ENCODE results near the gene YDJC. TPM values are rescaled to one million over a fixed set of nuclear protein-coding genes. Genes with fewer than 3 reads are reported as not detected.
"Not testable (repeated sequence)": the region's sequence is repeated elsewhere in the genome, so short reads cannot be mapped to it uniquely, and the experiment has no call there.

The YDJC gene
- total RNA-seq, 1 donor from 2014 or later, result 4.5 TPM

DNA sequence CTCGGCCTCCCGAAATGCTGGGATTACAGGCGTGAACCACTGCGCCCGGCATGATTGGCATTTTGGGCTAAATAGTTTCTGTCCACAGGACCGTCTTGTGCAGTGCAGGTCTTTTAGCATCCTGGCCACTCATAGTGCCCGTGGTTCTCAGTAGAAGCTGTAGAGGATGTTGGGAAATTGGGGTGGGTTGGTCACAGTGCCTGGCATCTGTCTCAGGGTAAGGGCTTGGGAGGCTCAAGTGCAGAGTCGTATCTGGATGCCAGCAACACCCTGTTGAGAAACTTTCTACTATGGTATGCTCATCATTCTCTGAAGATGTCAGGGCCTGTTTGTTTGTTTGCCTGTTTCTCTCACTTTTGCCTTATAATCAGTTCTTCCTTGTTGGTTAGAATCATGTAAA lies 40.4 kb downstream of the YDJC start:
- Histone ChIP-seq H3K27ac (replicated peaks) (no peak overlapping the region), H3K9me3 (replicated peaks) (no peaks in the 10 kb centered on the region), H3K4me1 (peaks cover 73% of the 10 kb centered on the region), H3K4me3 (no peak overlapping the region), H3K27me3 (ENCODE audit: low read depth) (no peaks in the 10 kb centered on the region), H3K36me3 (peaks cover 18% of the 10 kb centered on the region)
- DNase-seq, result no peak
- TF ChIP-seq, protein P1, sequence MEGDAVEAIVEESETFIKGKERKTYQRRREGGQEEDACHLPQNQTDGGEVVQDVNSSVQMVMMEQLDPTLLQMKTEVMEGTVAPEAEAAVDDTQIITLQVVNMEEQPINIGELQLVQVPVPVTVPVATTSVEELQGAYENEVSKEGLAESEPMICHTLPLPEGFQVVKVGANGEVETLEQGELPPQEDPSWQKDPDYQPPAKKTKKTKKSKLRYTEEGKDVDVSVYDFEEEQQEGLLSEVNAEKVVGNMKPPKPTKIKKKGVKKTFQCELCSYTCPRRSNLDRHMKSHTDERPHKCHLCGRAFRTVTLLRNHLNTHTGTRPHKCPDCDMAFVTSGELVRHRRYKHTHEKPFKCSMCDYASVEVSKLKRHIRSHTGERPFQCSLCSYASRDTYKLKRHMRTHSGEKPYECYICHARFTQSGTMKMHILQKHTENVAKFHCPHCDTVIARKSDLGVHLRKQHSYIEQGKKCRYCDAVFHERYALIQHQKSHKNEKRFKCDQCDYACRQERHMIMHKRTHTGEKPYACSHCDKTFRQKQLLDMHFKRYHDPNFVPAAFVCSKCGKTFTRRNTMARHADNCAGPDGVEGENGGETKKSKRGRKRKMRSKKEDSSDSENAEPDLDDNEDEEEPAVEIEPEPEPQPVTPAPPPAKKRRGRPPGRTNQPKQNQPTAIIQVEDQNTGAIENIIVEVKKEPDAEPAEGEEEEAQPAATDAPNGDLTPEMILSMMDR (IDR thresholded peaks at IDR 0.05; ENCODE audit: borderline replicate concordance), result no peak
- intact Hi-C loops (cut with micrococcal nuclease), result no loop called here

DNA sequence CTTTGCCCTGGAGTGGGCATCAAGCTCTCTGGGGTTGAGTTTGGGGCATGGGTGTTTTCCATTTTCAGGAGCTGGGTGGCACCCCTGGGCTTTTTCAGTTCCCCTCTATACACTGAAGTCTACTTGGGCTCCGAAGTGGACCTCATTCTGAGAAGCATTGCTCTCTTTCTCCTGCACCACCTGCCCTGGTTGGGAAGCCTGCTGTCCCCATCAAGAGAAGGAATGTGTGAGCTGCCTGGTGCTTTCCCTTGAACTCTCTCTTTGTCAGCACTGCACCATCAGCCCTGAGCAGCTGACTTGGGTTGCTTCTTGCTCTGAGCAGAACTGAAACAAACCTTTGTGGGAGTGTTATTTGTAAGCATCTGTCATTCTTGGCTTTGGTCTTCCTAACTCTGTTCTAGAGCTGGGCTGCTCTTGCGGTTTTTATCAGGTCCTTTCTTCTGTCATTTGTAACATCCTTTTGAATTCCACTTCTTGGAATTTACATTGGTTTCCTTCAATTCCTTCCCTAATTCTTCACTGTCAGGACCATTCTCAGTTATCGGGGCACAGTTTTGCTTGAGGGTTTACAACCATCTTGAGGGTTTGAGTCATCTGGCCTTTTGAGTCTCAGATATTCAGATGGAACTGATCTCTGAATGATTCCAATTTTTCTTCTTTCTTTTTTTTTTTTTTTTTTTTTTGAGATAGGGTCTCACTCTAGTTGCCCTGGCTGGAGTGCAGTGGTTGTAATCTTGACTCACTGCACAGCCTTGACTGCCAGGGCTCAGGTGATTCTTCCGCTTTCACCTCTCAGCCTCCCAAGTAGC lies 41.8 kb downstream of the YDJC start:
- TF ChIP-seq, protein P1 (IDR thresholded peaks at IDR 0.05; ENCODE audit: borderline replicate concordance), result no peak
- H3K36me3 ChIP-seq, result peaks cover 4% of the 10 kb centered on the region
- no peak overlapping the region for H3K4me3 ChIP-seq
- intact Hi-C loops (cut with micrococcal nuclease), result no loop called here
- H3K4me1 ChIP-seq, result peaks cover 68% of the 10 kb centered on the region
- no peaks in the 10 kb centered on the region for H3K9me3 ChIP-seq (replicated peaks)
- DNase-seq, result no peak
- no peak overlapping the region for H3K27ac ChIP-seq (replicated peaks)
- no peaks in the 10 kb centered on the region for H3K27me3 ChIP-seq (ENCODE audit: low read depth)

DNA sequence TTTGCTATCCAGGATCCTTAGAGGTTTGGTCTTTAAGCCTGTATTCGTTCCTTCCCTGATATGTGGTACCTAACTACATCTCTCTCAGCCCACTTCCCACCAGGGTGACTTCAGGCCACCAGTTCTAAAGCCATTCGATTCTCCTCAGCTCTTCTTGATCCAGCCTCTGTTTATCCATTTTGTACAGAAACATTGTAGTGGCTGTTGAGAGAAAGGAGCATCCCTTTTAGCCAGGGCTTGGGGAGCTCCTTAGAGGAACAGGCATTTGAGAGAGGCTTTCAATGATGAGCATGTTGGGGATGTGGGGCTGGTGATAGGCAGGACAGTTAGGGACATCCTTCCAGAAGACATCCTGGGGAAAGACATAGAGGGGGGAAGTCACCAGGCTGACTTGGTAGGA lies 44.4 kb downstream of the YDJC start:
- intact Hi-C loops (cut with micrococcal nuclease), result no loop called here
- H3K4me3 ChIP-seq, result no peak overlapping the region
- H3K27me3 ChIP-seq (ENCODE audit: low read depth), result no peaks in the 10 kb centered on the region
- TF ChIP-seq, protein P1 (IDR thresholded peaks at IDR 0.05; ENCODE audit: borderline replicate concordance), result no peak
- DNase-seq, result no peak
- peaks cover 64% of the 10 kb centered on the region for H3K4me1 ChIP-seq
- no peaks in the 10 kb centered on the region for H3K9me3 ChIP-seq (replicated peaks)
- no peaks in the 10 kb centered on the region for H3K36me3 ChIP-seq
- H3K27ac ChIP-seq (replicated peaks), result no peak overlapping the region

DNA sequence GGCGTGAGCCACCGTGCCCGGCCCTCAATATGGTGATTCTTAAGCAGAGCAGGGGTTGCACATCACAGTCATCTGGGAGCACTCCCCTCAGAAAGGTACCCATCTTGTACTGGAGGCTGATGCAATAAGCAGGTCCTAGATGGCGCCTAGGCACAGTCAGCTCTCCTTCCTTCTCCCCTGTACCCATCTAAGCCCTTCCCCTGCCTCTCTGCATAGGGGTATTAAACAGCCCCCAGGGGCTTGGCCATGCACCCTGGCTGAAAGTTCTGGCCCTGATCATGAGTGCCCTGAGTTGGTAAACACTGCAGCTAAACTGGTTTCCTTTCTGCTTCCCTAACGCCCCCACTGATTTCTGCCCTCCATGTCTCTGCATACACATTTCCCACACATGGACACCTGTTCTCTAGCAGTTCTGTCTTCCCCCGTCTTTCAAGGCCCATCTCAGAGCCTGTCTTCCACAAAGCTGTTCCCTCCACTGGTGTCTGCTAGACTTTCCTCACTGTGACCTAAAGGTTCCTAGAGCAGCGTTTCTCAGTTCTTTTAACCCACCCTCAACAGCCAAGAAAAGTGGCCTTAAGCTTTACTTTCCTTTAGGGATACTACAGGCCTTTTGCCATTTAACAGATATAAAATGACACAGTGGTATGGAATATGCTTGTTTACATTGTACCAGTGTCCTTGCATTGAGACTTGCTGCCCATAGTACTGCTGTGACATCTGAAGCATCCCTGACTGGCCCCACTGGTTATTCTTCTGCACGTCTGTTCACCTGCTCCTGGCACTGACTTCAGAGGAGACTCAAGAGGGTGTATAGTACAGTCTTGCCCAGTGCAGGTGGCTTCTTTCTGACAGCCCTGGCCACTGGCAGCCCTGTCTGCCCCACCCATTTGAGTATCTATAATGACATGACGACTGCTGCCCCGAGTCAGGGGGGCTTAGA lies 46.8 kb downstream of the YDJC start:
- no peak overlapping the region for H3K4me3 ChIP-seq
- TF ChIP-seq, protein P1 (IDR thresholded peaks at IDR 0.05; ENCODE audit: borderline replicate concordance), result no peak
- H3K27ac ChIP-seq (replicated peaks), result no peak overlapping the region
- no peak for DNase-seq
- no peaks in the 10 kb centered on the region for H3K27me3 ChIP-seq (ENCODE audit: low read depth)
- H3K36me3 ChIP-seq, result no peaks in the 10 kb centered on the region
- peaks cover 64% of the 10 kb centered on the region for H3K4me1 ChIP-seq
- intact Hi-C loops (cut with micrococcal nuclease), result no loop called here
- no peaks in the 10 kb centered on the region for H3K9me3 ChIP-seq (replicated peaks)

DNA sequence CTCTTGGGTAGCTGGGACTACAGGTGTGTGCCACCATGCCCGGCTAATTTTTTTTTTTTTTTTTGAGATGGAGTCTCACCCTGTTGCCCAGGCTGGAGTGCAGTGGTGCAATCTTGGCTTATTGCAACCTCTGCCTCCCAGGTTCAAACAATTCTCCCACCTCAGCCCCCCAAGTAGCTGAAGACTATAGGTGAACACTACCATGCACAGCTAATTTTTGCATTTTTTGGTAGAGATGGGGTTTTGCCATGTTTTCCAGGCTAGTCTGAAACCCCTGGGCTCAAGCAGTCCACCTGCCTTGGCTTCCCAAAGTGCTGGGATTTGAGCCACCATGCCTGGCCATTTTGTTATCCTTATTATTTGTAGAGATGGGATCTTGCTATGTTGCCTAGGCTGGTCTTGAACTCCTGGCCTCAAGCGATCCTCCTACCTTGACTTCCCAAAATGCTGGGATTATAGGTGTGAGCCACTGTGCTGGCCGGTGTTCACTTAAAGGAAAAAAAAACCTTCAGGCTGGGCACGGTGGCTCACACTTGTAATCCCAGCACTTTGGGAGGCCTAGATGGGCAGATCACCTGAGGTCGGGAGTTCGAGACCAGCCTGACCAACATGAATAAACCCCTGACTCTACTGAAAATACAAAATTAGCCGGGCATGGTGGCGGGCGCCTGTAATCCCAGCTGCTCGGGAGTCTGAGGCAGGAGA lies 48.7 kb downstream of the YDJC start:
- H3K9me3 ChIP-seq (replicated peaks); H3K36me3 ChIP-seq; H3K27me3 ChIP-seq (ENCODE audit: low read depth); DNase-seq; intact Hi-C loops (cut with micrococcal nuclease); H3K27ac ChIP-seq (replicated peaks); H3K4me3 ChIP-seq: not testable (repeated sequence)
- peaks cover 66% of the 10 kb centered on the region for H3K4me1 ChIP-seq

DNA sequence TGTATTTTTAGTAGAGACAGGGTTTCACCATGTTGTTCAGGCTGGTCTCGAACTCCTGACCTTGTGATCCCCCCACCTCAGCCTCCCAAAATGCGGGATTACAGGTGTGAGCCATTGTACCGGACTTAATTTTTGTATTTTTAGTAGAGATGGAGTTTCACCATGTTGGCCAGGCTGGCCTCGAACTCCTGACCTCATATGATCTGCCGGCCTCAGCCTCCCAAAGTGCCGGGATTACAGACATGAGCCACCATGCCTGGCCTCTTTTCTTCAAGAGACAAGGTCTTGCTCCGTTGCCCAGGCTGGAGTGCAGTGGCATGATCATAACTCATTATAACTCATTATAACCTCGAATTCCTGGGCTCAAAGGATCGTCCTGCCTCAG lies 49.2 kb downstream of the YDJC start:
- H3K9me3 ChIP-seq (replicated peaks); H3K27ac ChIP-seq (replicated peaks); H3K36me3 ChIP-seq; H3K4me3 ChIP-seq; intact Hi-C loops (cut with micrococcal nuclease); H3K27me3 ChIP-seq (ENCODE audit: low read depth); DNase-seq: not testable (repeated sequence)
- peaks cover 66% of the 10 kb centered on the region for H3K4me1 ChIP-seq
